HG03354 (cell line): ENCODE measurements around the gene TBCD.

Source experiments
- ATAC-seq: cut with Tn5 transposase; IDR thresholded peaks from one replicate; pipeline ENCODE4 v1.9.1; 2021; ENCODE audit warnings: mild to moderate bottlenecking; ENCODE audit not compliant: unreplicated experiment, poor library complexity, severe bottlenecking

The TBCD gene

DNA sequence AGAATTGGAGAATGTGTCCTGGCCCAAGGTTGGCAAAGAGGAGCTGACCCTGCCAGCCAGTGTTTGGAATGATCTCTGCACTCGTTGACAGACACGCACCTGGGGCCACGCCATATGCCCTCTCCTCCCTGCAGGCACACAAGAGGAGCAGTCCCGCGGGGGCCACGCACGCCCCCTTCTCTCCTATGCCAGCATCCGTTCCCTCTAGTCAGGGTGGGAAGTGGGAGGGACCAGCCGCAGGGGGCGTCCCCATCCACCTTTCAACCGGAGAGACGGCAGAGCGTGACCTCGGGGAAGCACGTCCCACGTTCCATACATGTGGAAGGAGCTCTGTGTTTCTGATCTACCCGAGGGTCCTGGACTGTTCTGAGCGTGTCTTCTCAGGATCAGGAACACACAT is 174.9 kb downstream of the TBCD start:
- no peak for ATAC-seq

DNA sequence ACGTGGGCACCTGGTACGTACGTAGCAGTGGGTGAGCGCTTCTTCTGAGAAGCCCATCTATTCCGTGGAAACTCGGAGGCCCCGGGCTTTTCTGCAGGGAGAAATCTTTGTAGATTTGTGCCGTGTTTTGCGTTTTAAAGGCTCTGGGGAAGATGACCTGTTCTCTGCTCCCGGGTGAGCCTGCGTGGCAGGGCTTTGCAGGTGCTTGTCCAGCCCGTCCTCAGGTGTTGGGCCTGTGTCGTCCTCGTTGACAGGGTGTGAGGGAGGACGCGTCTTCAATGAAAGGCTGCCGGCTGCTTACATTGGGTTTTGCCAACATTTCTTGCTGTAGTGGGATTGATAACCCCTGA is 175.4 kb downstream of the TBCD start:
- ATAC-seq: no peak

GRCh38 chr17:82927661-82928601 is 176.1 kb downstream of the TBCD start:
- no peak for ATAC-seq

DNA sequence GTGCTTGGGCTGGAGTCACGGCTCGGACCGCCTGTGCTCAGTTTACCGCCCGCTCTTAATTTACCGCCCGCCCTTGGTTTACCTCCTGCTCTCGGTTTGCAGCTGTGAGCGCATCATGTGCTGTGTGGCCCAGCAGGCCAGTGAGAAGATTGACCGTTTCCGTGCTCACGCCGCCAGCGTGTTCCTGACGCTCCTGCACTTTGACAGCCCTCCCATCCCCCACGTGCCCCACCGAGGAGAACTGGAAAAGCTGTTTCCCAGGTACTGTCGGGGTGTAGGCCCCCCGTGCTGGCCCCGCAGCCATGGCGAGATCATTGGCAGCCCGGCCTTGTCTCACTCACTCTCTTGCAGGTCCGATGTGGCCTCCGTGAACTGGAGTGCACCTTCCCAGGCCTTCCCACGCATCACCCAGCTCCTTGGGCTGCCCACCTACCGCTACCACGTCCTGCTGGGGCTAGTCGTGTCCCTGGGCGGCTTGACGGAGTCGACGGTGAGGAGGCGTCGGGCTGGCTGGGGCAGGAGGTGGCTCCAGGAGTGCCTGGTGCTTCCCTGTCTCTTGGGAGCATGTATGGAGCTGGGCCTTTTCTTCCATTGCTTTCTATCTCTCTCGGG is 177.3 kb downstream of the TBCD start:
- ATAC-seq: no peak

DNA sequence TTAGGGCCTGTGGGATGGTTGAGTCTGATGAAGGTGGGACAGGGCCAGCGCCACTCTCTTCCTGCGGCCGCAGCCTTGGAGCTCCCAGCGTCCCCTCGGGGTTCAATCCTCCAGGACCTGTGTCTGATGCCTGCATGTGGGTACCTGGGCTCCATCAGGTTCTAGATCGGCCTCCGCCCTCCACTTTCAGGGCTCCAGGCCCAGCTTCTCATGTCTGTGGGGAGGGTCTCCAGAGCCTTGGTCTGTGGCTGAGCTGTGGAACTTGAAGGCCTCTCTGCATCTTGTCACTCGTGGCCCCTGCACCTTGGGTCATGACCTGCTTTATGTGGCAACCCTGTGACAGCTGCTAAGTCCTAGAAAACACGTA is 177.8 kb downstream of the TBCD start:
- ATAC-seq: no peak

- ATAC-seq: no peak
Observed at GRCh38 chr17:82930043-82930923, 178.4 kb downstream of the TBCD start.

DNA sequence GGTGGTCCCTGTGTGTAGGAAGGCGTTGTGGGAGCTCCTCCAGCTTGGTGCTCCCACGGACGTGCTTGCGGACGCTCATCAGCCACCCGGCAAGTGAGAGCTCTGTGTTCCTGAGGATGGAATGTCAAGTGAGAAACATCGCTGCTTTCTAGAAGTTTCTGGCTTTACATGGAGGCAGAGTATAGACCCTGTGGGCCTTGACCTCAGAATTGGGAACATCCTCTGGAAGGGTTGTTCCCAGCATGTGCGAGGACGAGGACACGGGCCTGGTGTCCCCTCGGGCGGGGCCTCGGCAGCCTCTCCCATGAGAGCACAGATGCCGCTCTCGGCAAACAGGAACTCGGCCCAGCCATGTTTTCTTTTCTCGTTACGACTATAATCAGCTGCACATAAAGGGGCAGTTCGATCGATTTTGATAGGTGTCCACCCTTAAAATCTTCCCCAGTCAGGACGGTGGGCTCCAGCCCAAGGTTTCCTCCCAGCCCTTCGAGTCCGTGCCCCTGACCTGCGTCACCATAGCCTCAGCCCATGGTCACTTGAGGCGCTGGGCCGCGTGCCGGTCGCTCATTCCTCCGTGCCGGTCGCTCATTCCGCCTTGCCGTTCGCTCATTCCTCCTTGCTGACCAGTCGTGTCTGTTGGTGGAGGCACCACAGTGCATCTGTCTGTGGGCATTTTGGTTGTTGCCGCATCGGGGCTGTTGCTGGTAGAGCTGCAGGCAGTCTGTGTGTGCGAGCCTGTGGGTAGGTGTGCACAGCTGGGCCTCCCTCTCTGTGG is 179.2 kb downstream of the TBCD start:
- ATAC-seq: no peak

DNA sequence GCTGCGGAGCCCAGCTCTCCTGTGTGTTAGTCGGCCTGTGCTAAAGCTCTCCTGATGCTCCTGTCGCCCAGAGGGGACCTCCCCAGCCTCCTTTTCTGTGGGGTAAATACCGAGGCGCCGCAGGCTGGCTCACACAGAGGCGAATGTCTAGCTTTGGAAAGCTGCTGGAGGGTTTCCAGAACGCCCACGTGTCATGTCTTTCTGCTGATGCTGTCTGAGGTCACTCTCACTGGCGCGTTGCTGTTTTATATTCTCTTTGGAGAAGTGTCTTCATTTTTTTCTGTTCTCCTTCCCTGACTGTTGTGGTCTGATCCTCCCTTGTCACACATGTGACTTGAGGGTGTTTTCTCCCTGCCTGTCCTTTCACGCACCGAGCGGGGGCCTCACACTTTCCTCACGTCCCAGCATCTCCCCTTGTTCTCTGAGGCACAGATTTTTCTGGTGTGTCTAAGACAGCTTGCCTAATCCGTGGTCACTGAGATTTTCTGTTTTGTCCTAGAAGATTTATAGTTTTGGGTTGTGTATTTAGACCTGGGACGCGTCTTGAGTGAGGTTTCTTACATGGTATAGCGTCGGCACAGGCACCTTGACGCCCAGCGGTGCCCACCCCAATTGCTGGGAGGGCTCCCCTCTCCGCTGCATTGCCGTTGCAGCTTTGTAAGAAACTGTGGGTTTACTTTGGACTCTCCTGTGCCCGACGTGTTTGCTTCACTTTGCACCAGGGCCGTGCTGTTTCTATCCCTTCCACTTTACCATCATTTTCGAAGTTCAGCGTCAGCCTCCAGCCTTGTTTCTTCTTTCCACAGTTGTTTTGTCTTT is 180.0 kb downstream of the TBCD start:
- ATAC-seq: no peak

- ATAC-seq: no peak
Observed at GRCh38 chr17:82932518-82933310, 180.8 kb downstream of the TBCD start.

DNA sequence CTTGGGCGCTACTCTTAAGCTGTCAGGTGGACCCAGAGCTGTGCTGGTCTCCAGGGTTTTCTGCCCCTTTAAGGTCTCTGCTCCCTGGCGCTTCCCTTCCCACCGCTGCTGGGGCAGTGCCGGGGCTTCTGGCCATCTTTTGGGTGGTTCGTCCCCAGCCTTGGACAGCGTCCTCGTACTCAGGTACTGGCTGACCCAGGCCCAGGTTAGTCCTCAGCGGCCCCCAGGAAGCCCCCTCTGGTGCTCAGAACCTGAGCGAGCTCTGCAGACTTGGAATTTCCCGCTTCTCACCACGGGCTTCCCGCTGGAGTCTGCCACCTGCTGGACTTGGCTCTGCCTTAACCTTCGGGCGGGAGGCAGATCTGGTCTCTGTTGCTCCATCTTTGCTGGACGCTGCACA is 182.0 kb downstream of the TBCD start:
- ATAC-seq: no peak

DNA sequence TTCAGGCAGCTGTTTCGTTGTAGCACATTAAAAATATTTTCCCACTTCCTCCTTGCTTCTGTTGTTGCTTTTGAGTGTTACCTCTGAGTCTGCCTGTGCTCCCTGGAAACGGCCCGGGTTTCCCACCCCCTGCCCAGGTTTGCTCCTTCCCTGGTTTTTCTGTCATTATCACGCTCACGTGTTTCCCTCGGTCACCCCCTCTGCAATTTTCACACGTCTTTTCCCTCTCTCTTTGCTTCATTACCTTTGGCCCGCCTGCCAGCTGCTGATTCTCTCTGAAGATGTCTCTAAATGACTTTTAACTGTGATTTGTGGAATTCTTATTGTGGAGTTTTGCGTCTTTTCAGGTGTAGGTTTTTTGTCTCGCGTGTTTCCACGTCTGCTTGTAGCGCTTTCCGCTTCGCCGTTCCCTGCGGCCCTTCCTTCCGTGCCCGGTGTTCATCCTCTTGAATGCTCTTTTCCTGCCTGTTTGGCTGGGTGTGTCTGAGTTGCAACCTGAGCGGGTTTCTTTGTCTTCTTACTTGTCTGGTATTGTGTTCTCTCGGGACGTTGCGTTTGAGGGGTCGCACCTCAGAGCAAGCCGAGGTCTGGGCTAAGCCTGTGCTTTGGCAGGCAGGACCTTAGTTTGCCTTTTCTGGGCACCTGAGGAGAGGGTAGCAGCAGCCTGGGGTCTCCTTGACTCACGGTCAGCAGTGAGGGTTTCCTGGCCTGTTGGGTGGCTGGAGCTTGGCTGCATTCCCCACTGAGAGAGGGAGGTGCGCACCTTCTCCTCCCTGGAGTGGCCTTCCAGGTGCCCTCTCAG is 184.3 kb downstream of the TBCD start:
- no peak for ATAC-seq

DNA sequence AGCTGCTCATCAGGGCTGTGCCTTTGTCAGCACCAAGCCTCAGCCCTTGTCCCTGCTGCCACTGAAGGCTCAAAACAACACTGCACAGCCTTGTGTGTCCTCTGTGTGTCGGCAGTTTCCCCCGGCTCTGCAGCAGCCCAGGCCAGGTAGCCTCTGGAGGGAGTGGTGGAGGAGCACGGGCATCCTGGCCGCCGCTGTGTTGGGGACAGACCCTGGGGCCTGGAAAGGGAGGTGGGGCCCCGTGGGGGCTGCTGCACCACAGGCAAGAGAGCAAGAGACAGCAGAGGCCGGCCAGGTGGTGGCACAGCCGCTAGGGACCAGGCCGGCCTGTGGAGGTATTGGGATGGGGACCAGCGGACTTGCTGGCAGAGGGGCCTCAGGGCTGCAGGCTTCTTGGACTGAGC is 184.9 kb downstream of the TBCD start:
- no peak for ATAC-seq

DNA sequence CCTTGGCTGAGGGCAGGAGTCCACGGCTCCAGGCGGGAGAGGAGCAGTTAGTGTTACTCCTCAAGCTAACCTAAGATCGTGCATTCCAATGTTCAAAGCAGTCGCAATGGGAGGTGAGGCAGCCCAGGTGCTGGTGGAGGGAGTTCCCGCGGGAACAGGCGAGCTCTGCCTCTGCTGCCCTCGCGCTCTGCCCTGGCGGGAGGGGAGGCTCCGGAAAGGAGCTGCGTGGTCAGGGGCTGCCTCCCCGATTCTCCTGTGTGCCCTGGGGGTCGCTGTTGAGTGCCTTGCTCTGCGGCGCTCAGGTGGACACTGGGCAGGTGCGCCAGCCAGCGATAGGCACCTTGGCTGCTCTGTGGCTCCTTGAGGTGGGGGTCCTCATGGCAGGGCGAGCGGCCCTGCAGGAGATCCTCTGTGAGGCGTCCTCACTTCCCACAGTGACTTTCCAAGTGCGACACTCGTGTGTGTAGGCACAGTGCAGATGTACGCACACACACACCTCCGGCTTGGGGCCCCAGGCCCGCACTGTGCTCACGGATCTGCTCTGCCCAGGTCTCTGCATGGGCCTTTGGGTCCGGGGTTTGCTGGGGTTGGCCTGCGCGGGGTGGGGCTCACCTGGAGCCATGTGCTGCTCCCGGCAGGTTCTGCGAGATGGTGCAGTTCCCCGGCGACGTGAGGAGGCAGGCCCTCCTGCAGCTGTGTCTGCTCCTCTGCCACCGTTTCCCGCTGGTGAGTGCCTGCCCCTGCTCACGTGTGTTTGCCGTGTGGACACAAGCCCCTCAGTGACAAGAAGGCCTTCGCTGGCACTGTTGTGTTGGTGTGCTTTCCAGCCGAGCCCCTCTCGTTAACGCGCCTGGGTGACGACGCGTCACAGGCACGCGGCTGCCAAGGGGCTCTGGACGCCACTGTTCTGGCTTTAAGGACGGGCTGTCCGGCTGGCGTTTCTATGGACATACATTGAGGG is 185.8 kb downstream of the TBCD start:
- no peak for ATAC-seq

DNA sequence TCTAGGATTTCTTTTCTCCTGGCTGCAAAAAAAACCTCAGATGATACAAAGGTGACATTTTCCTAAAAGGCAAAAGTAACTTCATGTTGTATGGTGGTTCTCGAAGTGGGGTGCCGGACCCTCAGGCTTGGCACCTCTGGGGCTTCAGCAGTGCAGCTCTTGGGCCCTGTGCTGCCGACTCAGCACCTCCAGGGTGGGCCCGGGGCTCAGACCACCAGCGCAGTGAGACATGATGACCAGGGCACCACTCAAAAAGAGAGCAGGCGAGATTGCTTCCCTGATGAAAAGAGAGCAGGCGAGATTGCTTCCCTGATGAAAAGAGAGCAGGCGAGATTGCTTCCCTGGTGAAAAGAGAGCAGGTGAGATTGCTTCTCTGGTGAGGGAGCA is 186.6 kb downstream of the TBCD start:
- no peak for ATAC-seq

DNA sequence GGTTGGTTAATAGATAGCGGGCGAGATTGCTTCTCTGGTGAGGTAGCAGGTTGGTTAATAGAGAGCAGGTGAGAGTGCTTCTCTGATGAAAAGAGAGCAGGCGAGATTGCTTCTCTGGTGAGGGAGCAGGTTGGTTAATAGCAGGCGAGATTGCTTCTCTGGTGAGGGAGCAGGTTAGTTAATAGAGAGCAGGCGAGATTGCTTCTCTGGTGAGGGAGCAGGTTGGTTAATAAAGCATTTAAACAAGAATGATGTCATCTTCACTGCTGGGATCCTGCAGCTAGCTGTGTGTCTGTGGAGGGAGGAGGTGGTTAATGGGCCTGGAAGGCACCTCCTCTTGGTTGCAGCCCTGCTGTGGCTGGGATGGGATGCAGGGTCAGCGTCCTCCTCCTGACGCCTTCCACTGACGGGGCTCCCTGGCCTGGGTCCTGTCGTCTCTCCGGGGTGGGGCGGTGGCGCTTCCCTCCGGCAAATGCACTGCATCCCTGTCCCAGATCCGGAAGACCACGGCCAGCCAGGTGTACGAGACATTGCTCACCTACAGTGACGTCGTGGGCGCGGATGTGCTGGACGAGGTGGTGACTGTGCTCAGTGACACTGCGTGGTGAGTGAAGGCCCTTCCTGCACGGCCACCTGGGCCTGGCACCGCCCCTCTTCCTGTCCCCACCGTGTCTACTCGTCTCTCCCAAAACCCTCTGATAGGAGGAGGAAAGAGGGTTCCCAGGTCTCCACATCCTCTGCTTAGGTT is 187.2 kb downstream of the TBCD start:
- ATAC-seq: no peak
